ENCODE measurements around the gene PRDM16.
"Not testable (repeated sequence)": the region's sequence is repeated elsewhere in the genome, so short reads cannot be mapped to it uniquely, and the experiment has no call there.

Gene PRDM16

DNA sequence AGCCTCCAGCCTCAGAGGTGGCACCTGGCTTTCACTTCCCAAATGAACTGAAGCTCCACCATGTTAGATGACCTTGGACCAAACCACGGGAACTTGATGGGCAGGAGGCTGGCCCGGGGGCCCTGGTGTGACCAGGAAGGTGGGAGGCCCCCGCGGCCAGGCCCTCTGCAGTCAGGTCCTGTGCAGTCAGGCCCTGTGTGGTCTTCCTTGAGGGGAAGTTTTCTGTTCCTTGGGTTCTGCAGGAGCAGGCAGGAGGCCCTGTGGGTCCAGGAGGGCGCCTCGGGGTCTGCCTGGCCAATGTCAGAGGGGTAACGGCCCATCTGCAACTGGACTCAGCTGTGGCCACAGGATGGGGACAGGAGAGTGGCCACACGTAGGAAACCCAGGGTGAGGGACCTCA lies 13.0 kb downstream of the PRDM16 start:
- no peak for DNase-seq (ENCODE audit: low read depth)

DNA sequence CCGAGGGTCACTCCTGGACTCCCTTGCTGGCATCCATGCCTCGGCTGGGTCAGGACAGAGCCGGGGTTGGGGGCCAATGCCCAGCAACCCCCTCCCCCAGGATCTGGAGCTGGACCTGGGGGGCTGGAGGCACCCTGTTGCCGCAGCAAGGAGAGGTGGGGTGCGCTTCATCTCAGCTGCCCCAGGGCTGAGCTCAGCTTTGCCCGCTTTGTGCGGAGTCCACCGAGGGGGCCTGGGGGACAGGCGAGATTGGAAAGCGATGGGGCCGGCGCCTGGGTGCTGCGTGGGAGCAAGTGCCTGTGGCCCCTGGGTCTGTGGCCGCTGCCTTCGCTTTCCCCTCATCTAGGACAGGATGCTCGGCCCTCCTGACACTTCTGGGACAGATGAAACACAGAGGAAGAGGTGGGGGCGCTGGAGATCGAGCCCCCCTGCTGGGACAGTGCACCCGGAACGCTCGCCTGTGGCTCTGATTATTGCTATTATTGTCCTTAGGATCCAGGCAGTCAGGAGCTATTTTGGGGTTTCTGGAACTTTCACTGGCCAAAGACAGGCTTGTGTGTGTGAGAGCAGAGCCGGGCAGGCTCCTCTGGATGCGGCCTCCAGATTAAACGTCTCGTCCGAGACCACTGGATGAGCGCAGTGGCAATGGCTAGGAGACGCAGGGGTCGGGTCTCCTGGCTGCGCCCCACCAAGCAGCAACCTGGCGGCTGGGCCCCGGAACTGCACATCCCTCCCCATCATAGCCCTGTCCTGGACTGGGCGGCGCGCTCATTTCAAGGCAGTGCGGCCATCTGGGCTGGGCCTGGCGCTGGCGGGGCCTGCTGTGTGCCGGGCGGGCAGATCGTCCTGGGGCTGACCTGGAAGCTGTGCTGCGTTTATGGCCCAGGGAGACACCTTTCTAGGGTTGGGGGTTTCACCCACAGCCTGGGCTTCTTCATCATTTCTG lies 13.8 kb downstream of the PRDM16 start:
- no peak for DNase-seq (ENCODE audit: low read depth)

DNA sequence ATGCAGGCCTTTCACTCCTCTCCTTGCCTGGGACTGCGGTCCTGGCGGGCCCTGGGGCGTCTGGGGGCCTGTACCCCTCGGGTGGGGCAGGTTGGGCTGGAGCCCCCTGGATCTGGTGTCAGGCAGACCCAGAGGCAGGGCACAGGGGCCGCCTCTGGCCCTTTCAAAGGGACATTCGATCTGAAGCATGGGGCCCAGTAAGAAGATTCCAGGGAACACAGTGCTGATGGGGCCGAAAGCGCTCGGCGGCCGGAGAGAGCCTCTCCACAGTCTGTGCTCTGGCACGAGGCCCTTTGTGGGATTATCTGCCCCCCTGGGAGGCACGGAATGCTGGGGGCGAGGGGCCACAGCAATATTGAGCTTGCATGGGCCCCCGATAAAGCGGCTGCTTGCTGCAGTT lies 15.2 kb downstream of the PRDM16 start:
- no peak for DNase-seq (ENCODE audit: low read depth)

DNA sequence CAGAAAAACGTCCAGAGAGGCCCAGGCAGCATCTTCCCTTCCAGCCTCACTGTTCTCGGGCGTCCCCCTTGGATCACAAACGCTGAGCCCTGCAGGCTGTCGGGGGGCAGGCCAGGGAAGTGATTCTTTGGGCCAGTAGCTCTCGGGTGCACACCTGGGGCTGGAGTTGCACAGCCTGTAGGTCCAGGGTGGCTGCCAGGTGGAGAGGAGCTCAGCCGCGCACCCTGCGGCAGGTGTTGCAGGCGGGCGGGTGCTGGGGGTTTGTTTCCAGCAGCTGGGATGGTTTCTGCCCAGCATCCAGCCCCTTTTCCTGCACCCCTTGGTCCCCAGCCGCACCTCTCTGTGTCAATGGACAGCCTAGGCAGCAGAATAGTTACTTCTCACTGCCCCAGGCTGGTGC lies 15.7 kb downstream of the PRDM16 start:
- no peak for DNase-seq (ENCODE audit: low read depth)

DNA sequence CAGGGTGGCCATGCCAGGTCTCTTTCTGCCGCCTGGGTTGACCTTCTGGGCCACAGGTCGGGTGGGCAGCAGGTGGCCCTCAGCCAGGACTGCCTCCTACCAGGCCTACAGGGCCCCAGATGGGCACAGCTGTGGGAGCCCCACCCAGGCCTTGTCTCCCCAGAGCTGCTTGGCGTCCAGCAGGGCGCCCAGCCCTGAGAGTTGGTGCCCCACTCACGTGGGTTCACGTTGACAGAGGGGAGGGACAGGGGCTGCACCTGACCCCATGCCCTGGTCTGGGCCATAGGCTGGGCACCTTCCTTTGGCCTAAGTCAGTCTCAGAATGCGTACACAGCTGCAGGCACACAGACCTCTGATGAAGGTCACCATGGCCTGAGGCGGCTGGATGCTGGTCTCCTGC lies 16.7 kb downstream of the PRDM16 start:
- DNase-seq (ENCODE audit: low read depth): no peak

DNA sequence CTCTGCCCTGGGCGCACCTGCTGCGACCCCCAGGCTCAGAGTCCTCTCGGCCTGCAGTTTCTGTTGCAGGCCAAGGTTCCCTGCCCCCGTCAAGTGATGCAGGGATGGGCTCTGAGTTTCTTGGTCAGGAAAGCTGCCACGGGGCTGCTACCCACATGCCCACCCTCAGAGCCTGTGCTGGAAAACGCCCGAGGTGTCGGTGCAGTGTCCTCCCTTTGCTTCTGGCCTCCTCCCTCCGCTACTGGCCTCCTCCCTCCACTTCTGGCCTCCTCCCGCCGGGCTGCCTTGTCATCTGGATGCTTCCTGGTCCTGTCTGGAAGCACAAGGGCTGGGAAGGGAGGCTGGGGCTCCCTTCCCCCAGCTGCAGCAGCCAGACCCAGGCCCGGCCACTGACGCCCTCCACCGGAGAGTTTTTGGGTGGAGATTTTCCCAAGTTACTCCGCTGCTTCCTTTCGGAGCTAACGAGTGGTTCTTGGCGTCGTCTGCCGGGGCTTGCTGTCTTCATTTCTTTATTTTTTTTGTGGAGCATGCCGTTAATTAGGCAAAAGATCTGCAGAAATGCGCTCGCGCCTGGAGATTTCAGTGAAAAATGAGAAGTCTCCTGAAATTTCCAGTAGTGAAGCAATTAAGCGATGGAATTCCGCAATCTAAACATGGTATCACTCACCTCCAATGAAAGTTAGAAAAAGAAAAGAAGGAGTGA lies 17.4 kb downstream of the PRDM16 start:
- DNase-seq (ENCODE audit: low read depth): no peak

DNA sequence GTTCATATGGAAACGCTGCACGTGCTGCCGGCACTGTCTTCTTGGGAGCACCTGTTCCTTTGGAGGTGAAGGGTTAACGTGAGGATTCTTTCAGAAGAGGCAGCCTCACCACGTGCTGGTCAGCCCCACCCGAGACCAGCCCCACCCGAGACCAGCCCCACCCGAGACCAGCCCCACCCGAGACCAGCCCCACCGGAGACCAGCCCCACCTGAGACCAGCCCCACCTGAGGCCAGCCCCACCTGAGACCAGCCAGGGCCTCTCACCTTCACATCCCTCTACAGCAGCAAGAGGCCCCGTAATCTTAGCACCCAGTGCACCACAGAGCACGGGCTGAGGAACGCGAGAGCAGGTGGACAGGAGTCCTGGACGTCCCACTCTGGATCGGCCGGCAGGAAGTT lies 18.0 kb downstream of the PRDM16 start:
- no peak for DNase-seq (ENCODE audit: low read depth)

DNA sequence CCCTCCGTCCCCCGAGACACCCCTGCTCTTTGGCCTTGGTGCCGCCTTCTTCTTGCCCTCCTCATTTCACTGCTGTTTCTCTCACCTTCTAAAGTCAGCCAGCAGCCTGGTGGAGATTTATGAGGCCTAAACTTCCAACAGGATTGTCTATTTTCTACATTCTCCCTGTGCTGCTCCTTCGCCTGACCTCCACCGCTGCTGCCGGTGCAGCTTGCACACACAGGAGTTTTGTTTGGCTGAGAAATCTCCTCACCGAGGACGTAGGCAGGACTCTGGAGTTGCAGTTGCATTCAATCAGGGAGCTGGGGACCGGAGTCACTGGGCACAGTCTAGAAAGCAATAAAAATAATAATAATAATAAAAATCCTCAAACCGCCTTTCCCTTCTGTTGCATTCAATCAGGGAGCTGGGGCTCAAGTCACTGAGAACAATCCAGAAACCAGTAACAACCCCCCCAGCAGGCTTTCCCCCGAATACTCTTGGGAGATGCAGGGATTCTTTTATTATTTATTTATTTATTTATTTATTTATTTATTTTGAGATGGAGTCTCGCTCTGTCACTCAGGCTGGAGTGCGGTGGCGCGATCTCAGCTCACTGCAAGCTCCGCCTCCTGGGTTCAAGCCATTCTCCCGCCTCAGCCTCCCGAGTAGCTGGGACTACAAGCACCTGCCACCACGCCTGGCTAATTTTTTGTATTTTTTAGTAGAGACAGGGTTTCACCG lies 19.1 kb downstream of the PRDM16 start:
- not testable (repeated sequence) for DNase-seq (ENCODE audit: low read depth)

DNA sequence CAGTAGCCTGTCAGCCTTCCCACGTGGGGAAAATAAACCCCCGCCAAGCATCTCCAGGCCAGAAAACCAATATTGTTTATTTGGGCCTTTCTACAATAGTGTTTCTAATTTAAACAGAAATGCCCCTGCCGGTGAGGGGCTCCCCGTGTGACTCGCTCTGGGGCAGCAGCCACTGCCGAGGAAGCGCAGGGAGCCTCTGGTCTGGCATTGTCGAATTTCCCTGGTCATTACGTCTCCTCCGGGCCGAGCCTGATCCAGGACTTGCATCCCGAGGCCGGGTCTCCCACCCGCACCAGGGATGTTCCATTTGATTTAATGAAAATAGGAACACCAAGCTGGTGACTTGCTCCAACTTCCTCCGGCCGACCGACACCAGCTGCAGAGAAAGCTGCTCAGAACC lies 20.5 kb downstream of the PRDM16 start:
- no peak for DNase-seq (ENCODE audit: low read depth)

DNA sequence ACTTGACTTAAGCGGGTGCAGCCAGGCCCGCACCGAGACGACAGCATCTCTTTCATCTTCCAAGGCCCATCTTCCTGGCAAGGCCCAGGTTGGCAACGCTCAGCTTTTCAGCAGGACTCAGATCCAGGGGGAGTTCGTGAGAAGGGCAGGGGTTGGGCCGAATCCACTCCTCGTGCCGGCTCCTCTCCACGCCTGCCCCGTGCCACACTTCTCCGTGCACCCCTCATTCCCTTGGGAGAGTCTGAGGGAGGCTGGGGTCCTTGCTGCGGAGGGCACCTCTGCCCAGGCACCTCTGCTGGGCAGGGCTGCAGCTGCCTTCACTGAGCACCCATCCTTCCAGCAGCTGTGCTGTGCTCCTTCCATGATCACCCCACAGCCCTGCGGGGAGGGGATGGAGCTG lies 22.3 kb downstream of the PRDM16 start:
- no peak for DNase-seq (ENCODE audit: low read depth)

DNA sequence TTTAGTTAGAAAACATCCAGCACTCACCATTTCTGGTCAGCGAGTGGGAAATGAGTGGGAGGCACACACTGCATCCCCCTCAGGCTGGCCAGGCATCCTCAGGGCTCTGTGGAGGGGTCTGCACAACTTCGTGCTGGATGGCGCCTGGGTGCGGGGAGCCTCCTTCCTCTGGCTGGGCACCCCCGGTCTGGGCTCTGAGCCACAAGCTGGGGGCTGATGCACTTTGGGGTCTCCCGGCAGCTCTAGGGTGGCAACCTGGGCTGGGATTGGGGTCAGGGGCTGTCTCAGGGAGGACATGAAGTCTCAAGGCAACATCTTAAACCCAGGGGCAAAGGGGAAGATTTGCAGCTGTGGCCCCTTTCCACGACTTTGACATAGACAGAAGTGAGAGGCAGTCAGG lies 23.5 kb downstream of the PRDM16 start:
- DNase-seq (ENCODE audit: low read depth): no peak

DNA sequence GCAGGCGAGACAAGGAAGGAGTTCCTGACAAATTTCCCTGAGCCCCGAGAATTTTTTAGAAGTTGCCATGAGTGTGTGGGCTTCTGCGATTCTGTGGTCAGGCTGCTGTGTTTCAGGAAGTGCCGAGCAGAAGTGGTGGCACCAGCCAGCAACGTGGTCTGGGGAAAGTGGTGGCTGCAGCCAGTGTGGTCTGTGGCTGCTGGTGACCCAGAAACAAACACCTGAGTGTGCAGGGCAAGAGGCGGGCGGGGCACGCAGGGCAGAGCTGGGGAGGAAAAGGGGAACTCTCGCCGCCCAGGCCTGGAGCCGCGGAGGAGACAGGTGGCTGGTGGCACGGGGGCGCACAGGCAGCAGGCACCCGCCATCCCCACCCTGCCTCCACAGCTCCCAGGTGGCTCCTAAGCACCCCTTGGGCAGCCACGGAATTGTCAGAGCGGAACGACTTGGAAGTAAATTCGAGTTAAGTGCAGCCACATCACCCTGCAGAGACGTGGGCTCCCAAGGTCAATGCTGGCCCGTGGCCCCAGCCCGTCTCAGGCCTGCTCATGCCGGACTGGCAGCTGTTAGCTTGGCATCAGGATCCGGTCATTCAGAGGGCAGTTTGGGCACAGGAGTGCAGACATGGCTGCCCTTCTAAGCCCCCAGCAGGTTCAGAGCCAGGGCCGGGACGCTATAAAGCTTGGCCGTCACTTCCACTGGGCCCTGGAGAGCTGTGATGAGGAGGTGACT lies 25.1 kb downstream of the PRDM16 start:
- DNase-seq (ENCODE audit: low read depth): no peak

DNA sequence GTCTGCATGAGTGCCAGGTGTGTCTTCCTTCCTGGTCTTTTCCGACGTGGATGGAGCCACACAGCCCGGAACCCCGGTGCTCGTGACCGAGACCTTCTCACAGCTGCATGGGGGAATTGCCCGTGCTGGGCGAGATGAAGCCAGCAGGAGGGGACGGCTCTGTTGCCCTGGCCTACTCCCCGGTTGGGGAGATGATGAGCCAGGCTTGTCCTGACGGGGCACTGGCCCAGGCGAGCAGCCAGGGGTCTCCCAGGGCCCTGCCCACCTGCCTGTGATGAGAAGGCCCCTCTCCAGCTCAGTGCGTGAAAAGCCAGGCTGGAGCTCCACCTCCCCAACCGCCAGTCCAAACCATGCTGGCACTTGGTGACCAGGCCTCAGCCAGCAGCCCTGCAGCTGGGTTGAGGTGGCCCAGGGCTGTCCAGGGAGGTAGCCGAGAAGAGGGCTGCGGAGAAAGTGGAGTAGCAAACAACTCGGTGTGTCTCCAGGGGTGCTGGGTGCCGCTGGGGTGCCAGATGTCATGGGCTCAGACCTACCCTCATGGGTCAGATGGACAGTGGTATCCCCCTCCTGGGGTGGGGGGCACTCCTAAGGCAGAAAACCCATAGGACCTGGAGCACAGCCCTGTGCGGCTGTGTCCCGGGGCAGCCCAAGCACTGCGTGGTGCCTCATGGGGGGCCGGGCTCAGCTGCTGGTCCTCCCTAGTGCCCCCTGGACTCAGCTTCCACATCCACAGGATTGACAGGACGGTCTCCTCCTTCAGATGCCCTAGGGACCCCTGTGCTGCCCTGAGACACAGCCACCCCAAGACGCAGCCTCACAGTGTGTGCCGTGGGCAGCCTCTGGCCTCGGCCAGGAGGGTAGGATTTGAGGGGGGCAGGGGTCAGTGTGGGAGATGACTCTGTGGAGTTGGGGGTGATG lies 26.1 kb downstream of the PRDM16 start:
- no peak for DNase-seq (ENCODE audit: low read depth)

DNA sequence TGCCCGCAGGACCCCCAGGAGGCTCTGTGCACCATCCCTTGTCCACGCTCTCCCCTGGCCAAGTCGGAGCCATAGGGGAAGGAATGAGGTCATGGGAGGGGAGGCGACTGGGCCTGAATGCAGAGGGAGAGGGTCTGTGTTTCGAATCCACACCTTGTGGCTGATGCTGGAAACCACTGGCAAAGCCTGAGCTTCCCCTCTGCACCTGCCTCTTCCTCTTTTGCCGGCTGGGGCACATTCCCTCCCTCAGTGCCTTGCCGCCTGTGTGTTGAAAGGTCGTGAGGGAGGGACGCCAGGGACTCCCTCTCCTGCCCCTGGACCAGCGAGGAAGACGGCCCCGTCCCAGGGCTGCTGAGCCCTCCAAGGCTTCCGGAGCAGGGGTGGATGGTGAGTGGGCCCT lies 27.3 kb downstream of the PRDM16 start:
- DNase-seq (ENCODE audit: low read depth): no peak

DNA sequence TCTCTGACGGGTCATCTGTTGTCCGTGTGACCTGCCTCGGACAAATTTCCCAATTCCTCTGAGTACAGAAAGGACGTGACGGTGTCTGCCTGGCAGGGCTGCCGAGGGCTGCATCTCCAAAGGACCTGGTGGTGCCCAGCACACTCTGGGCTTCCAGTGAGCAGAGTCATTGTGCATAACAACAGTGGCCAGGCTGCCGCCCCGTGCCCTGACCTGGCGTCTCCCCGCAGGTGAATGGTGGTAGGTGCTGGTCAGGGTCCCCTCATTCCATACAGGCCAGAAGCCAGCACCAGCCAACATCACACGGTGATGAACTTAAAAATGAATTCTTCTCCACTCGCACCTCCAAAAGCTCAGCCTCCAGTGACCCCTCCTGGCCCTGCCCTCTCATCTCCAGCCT lies 28.2 kb downstream of the PRDM16 start:
- no peak for DNase-seq (ENCODE audit: low read depth)

DNA sequence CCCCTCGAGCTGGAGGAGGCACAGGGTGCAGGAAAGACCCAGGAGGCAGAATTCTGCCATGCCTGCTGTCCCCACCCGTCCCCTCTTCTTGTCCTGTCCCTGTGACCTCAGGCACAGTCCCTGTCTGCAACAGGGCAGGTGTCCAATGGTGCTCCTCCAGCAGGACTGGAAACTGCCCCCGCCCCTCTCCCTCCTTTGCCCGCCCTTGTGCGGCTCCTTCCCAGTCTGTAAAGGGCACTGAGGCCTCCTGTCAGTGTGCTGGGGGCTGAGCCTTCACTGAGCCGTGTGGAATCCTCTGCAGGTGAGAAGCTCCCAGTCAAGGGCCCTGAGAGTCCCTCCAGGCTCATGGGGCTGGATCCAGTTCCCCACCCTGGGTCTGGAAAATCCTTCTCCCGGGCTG lies 28.9 kb downstream of the PRDM16 start:
- no peak for DNase-seq (ENCODE audit: low read depth)

DNA sequence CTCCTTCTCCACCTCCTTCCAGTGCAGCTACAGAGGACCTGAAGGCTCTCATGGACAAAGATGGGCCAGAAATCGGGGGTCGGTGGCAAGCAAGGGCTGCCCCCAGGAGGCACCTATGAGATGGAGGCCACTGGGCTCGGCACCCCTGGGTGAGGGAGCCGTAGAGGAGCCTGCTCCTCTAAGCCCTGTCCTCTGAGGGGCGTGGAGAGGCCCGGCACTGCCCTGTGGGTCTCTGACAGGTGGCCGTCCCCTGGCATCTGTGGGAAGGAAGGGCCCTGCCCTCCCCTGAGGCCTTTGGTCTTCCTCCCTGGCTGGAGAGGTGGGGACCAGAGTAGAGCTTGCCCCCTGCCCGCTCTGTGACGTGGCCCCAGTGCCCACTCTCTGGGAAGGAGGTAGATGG lies 30.9 kb downstream of the PRDM16 start:
- DNase-seq (ENCODE audit: low read depth): no peak

DNA sequence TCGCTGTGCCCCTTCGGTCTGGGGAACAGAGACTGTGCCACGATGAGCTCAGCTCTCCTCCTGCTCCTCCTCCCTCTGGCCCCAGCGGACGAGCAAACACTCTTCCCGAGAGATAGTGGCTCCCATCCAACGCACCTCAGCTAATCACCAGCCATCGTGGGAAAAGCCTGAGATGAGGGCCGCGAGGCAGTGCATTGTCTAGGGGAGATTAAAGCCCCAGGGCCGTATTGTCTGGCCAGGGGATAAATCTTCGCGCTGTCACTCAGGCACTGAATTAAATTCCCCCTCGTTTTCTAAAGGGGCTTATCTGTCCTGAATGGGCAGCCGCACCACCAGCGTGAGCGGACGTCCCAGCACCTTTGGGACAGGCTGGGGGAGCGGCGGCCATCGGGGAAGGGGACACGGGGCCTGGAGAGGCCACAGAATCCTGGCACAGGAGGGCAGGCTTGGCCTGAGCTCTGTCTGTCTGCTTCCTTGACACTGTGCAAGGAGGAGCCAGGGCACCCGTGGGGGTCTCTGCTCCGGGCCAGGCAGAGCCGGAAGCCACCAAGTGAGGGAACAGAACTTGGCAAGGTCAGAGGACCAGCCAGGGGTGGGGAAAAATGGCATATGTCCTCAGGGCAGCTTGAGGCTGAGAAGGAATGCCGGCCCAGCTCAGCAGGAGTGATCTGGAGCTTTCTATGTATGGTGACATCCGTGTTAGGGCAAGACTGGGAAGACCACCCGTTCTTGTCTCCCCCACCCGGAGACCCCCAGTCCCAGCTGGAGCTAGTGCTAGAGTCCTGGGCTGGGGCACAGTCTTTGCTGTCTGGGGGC lies 32.3 kb downstream of the PRDM16 start:
- DNase-seq (ENCODE audit: low read depth): no peak

DNA sequence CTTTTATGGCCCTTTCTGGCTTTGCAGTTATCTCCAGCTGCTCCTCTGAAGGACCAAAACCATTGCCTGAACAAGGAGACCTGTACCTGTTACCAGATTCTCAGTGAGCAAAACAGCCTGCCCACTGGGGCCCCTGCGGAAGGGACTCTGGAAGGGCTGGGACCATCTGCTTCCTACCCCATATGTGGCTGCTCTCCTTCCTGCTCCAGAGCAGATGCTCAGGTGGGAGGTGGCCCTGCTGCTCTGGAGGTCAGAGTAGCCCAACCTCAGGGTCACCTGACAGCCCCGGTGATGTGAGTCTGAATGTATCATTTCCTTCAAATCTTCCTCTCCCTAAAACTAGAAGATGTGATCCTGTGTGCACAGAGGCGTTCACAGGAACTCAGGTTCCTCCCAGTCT lies 33.6 kb downstream of the PRDM16 start:
- no peak for DNase-seq (ENCODE audit: low read depth)

Measured in HS-5 (cell line).